AML-193 (cell line): ENCODE data around the gene PTPRM.
"Not testable (repeated sequence)": the region's sequence is repeated elsewhere in the genome, so short reads cannot be mapped to it uniquely, and the experiment has no call there.

Source experiments
- DNase-seq, 2 experiments: peaks; one replicate each; lab custom pipeline; 2025; lab: John Stamatoyannopoulos, UW

PTPRM gene

GRCh38 chr18:8428951-8429350, 861.8 kb downstream of the PTPRM start:
- no peak for DNase-seq

- no peak for DNase-seq
These were observed 863.9 kb downstream of the PTPRM start for GRCh38 chr18:8431036-8431435.

GRCh38 chr18:8433323-8433722, 866.2 kb downstream of the PTPRM start:
- DNase-seq, result no peak

GRCh38 chr18:8433771-8434170, 866.7 kb downstream of the PTPRM start:
- DNase-seq, result no peak

- no peak for DNase-seq
These were observed 868.3 kb downstream of the PTPRM start for GRCh38 chr18:8435376-8435775.

- no peak for DNase-seq
These were observed 871.9 kb downstream of the PTPRM start for GRCh38 chr18:8439055-8439454.

- DNase-seq, result no peak
These were observed 876.4 kb downstream of the PTPRM start for GRCh38 chr18:8443505-8443904.

GRCh38 chr18:8446936-8447335, 879.8 kb downstream of the PTPRM start:
- not testable (repeated sequence) for DNase-seq

- no peak for DNase-seq
These were observed 881.0 kb downstream of the PTPRM start for GRCh38 chr18:8448130-8448529.

- DNase-seq, result no peak
These were observed 882.9 kb downstream of the PTPRM start for GRCh38 chr18:8450013-8450412.

- no peak for DNase-seq
These were observed 884.0 kb downstream of the PTPRM start for GRCh38 chr18:8450898-8451665.

- no peak for DNase-seq
These were observed 886.4 kb downstream of the PTPRM start for GRCh38 chr18:8453528-8453927.

- no peak for DNase-seq
These were observed 887.0 kb downstream of the PTPRM start for GRCh38 chr18:8454136-8454535.

- no peak for DNase-seq
These were observed 888.8 kb downstream of the PTPRM start for GRCh38 chr18:8455661-8456614.
